HG02798 (cell line): ENCODE data around the gene MT1E.

ENCODE experiments used
- ATAC-seq: cut with Tn5 transposase; IDR thresholded peaks from one replicate; pipeline ENCODE4 v1.9.1; 2021; ENCODE audit warnings: mild to moderate bottlenecking; ENCODE audit not compliant: unreplicated experiment, poor library complexity

Gene MT1E

GRCh38 chr16:56623637-56624036 lies 1.9 kb upstream of the MT1E start:
- ATAC-seq = no peak

GRCh38 chr16:56625943-56626654 lies 518 bp downstream of the MT1E start:
- ATAC-seq = peak; percentile 12

- no peak for ATAC-seq
These were observed 1.1 kb downstream of the MT1E start for GRCh38 chr16:56626685-56627084.

GRCh38 chr16:56628486-56629350 lies 3.1 kb downstream of the MT1E start:
- no peak for ATAC-seq

- no peak for ATAC-seq
These were observed 4.0 kb downstream of the MT1E start for GRCh38 chr16:56629531-56629930.

GRCh38 chr16:56630134-56630533 lies 4.6 kb downstream of the MT1E start:
- ATAC-seq = peak; percentile 66

- ATAC-seq = no peak
These were observed 5.6 kb downstream of the MT1E start for GRCh38 chr16:56631197-56631596.

GRCh38 chr16:56631832-56632155 lies 6.2 kb downstream of the MT1E start:
- ATAC-seq = no peak

- no peak for ATAC-seq
These were observed 6.7 kb downstream of the MT1E start, which contains the start of gene MT1M for GRCh38 chr16:56632156-56632847. Gene MT1M (plus strand): TSS chr16:56632659. CDS start chr16:56632732, 73 bp downstream.

- ATAC-seq = no peak
These were observed 7.3 kb downstream of the MT1E start for GRCh38 chr16:56632848-56633365.

GRCh38 chr16:56633535-56633934 lies 8.0 kb downstream of the MT1E start:
- ATAC-seq = no peak

GRCh38 chr16:56634715-56635440 lies 9.3 kb downstream of the MT1E start:
- no peak for ATAC-seq

- ATAC-seq = no peak
These were observed 9.9 kb downstream of the MT1E start for GRCh38 chr16:56635441-56635967.

- ATAC-seq = no peak
These were observed 11.2 kb downstream of the MT1E start for GRCh38 chr16:56636616-56637413.

GRCh38 chr16:56637814-56638750 lies 12.5 kb downstream of the MT1E start, which contains the start of gene MT1A:
Gene MT1A (plus strand): TSS chr16:56638666. CDS start chr16:56638739, 73 bp downstream.
- ATAC-seq = no peak

GRCh38 chr16:56639045-56639444 lies 13.5 kb downstream of the MT1E start:
- no peak for ATAC-seq

- no peak for ATAC-seq
These were observed 14.5 kb downstream of the MT1E start for GRCh38 chr16:56640076-56640475.

GRCh38 chr16:56641166-56641565 lies 15.6 kb downstream of the MT1E start:
- no peak for ATAC-seq
